Embryonic facial prominence (tissue), 1 donor: ENCODE measurements around the gene MCF2L.
"Not testable (repeated sequence)": the region's sequence is repeated elsewhere in the genome, so short reads cannot be mapped to it uniquely, and the experiment has no call there.

Source experiments
- DNase-seq: peaks from one replicate; pipeline ENCODE4 v3.0.0-alpha.2; 2016; ENCODE audit errors: extremely low spot score

MCF2L gene

GRCh38 chr13:113112475-113112874 is 143.5 kb downstream of the MCF2L start:
- not testable (repeated sequence) for DNase-seq

- no peak for DNase-seq
Observed at GRCh38 chr13:113112893-113113845, 144.2 kb downstream of the MCF2L start.

- DNase-seq: no peak
Observed at GRCh38 chr13:113113846-113114271, 144.8 kb downstream of the MCF2L start.

- no peak for DNase-seq
Observed at GRCh38 chr13:113114511-113115362, 145.7 kb downstream of the MCF2L start.

GRCh38 chr13:113115363-113116205 is 146.6 kb downstream of the MCF2L start:
- no peak for DNase-seq

- DNase-seq: no peak
Observed at GRCh38 chr13:113116206-113116800, 147.3 kb downstream of the MCF2L start.

GRCh38 chr13:113116871-113117271 is 147.9 kb downstream of the MCF2L start:
- no peak for DNase-seq

- no peak for DNase-seq
Observed at GRCh38 chr13:113117335-113117872, 148.4 kb downstream of the MCF2L start.

- no peak for DNase-seq
Observed at GRCh38 chr13:113117911-113118260, 148.9 kb downstream of the MCF2L start.

- DNase-seq: no peak
Observed at GRCh38 chr13:113118261-113119021, 149.4 kb downstream of the MCF2L start.

GRCh38 chr13:113119166-113119821 is 150.3 kb downstream of the MCF2L start:
- no peak for DNase-seq

- no peak for DNase-seq
Observed at GRCh38 chr13:113119822-113120189, 150.8 kb downstream of the MCF2L start.

- no peak for DNase-seq
Observed at GRCh38 chr13:113120300-113121182, 151.5 kb downstream of the MCF2L start.

- no peak for DNase-seq
Observed at GRCh38 chr13:113121183-113121927, 152.3 kb downstream of the MCF2L start.

GRCh38 chr13:113121928-113122471 is 153.0 kb downstream of the MCF2L start:
- no peak for DNase-seq

- no peak for DNase-seq
Observed at GRCh38 chr13:113122550-113123225, 153.7 kb downstream of the MCF2L start, which contains the start of gene F10. F10 (plus strand) TSS chr13:113122799; CDS start chr13:113122856, 57 bp downstream.
